OCI-LY3 (cell line): Measurements from ENCODE around the gene SMPDL3A.
A peak's percentile ranks its signal among the peaks of the same experiment; 100 is the strongest.

Experiments used
- H2AFZ ChIP-seq: fragments of 200-600, 300-600 bp; shearing (Covaris generic); 2 replicates; pipeline ENCODE4 v1.6.0; 2014; ENCODE audit warnings: antibody characterized with exemption, low read depth, low read length
- H3K27ac ChIP-seq: fragments of 200-600, 300-600 bp; sonication (generic); 2 replicates; pipeline ENCODE4 v1.5.1; 2014; ENCODE audit warnings: mild to moderate bottlenecking, low read length, moderate library complexity, mixed read lengths
- H3K27me3 ChIP-seq: fragments of 200-600, 300-600 bp; sonication (generic); 2 replicates; pipeline ENCODE4 v1.6.1; 2014; ENCODE audit warnings: low read depth, low read length, mixed read lengths
- H3K36me3 ChIP-seq: fragments of 200-600, 300-600 bp; sonication (generic); replicated peaks from 2 replicates; pipeline ENCODE3; 2014; ENCODE audit warnings: low read depth, low read length, mixed read lengths
- H3K4me1 ChIP-seq: fragments of 300-600, 200-600 bp; sonication (generic); 2 replicates; pipeline ENCODE4 v1.6.1; 2014; ENCODE audit warnings: low read length, mixed read lengths
- H3K4me2 ChIP-seq: fragments of 200-600, 300-600 bp; sonication (generic); 2 replicates; pipeline ENCODE4 v1.6.1; 2014; ENCODE audit warnings: low read length, mixed read lengths
- H3K4me3 ChIP-seq: fragments of 300-600, 200-600 bp; sonication (generic); 2 replicates; pipeline ENCODE4 v1.5.1; 2014; ENCODE audit warnings: antibody characterized with exemption, mild to moderate bottlenecking, low read length, moderate library complexity
- H3K79me2 ChIP-seq: fragments of 300-600, 200-600 bp; shearing (Covaris generic); 2 replicates; pipeline ENCODE4 v1.6.1; 2014; ENCODE audit warnings: mild to moderate bottlenecking, low read length, mixed read lengths
- H3K9ac ChIP-seq: fragments of 300-600, 200-600 bp; shearing (Covaris generic); 2 replicates; pipeline ENCODE4 v1.6.0; 2014; ENCODE audit warnings: mild to moderate bottlenecking, low read length, moderate library complexity
- H3K9me3 ChIP-seq: fragments of 200-600, 300-600 bp; shearing (Covaris generic); 2 replicates; pipeline ENCODE4 v1.6.1; 2014; ENCODE audit warnings: low read length, mixed read lengths; ENCODE audit not compliant: insufficient read depth
- H4K20me1 ChIP-seq: fragments of 200-600, 300-600 bp; sonication (generic); 2 replicates; pipeline ENCODE4 v1.6.1; 2016; ENCODE audit warnings: low read length, mixed read lengths; ENCODE audit not compliant: insufficient read depth
- EZH2phosphoT487 ChIP-seq: fragments of 200-600 bp; shearing (Covaris generic); IDR thresholded peaks from 2 replicates; pipeline ENCODE4 v1.6.1; 2018; ENCODE audit warnings: antibody characterized with exemption, mixed run types, low read depth
- TF ChIP-seq, protein P1 (sequence below): fragments of 200-600, 300-600 bp; sonication (generic); IDR thresholded peaks from 2 replicates; pipeline ENCODE4 v1.5.1; 2014; ENCODE audit warnings: antibody characterized with exemption, low read length, low read depth

Gene SMPDL3A

DNA sequence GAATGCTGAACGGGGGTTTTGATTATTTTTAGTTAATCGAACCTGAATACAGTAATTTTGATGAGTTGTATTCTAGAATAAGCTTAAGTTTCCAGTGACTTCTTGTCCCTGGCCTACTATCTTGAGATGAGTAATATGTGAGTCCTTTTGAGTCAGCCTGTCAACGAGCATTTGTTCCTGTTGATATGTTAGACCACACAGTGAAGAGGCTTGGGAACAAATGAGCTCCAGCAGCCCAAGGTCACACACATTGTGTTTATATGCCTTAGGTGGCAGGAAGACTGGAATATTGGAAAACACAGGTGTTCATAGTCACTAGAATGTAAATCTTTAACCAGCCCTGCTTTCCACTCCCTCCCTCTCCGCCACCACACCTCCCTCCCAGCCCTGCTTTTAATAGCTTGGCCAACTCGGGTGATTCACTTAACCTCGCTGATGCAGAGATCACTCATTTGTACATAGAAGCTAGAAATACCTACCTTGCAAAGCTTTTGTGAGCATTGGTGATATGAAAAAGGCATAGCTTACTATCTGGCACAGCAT, 9.1 kb downstream of the SMPDL3A start:
- Histone ChIP-seq H3K27me3 (no peaks in the 10 kb centered on the region), H3K36me3 (no peaks in the 10 kb centered on the region), H3K27ac (no peak overlapping the region), H3K4me2 (peak overlapping the region; percentile 14; the same call in 1 of the 2 replicates), H3K9ac (no peak overlapping the region), H4K20me1 (no peaks in the 10 kb centered on the region), H3K4me1 (peaks cover 8% of the 10 kb centered on the region; the same call in 1 of the 2 replicates), H3K4me3 (no peak overlapping the region), H3K9me3 (no peaks in the 10 kb centered on the region), H2AFZ (no peak overlapping the region), H3K79me2 (no peaks in the 10 kb centered on the region)
- TF ChIP-seq EZH2phosphoT487 = no peak
- TF ChIP-seq, protein P1, sequence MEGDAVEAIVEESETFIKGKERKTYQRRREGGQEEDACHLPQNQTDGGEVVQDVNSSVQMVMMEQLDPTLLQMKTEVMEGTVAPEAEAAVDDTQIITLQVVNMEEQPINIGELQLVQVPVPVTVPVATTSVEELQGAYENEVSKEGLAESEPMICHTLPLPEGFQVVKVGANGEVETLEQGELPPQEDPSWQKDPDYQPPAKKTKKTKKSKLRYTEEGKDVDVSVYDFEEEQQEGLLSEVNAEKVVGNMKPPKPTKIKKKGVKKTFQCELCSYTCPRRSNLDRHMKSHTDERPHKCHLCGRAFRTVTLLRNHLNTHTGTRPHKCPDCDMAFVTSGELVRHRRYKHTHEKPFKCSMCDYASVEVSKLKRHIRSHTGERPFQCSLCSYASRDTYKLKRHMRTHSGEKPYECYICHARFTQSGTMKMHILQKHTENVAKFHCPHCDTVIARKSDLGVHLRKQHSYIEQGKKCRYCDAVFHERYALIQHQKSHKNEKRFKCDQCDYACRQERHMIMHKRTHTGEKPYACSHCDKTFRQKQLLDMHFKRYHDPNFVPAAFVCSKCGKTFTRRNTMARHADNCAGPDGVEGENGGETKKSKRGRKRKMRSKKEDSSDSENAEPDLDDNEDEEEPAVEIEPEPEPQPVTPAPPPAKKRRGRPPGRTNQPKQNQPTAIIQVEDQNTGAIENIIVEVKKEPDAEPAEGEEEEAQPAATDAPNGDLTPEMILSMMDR = no peak

DNA sequence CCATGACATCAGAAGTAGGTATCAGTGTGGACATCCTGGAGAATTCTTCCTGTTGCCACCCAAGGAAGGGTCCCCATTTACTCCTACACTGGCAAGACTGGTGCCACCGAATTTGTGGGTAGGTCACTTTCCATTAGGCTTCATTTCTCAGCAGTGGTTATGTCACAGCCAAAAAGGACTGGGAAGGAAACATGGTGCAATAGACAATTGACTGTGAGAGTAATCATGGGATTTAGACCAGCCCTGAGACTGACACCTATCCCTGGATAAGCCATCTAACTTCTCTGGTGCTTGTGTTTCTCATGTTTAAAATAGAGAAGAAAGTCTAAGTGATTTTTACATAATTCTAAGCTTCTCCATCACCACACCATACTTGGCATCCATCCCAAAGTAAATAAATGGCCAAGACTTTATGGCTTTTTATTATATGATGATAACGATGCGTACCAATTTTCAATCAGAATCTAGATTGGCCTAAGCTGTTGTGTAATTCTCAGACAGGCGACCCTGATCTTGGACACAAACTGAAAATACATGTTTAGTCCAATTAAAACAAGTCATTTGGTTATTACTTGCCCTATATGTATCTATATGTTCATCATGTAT, 10.2 kb downstream of the SMPDL3A start:
- H4K20me1 ChIP-seq = no peaks in the 10 kb centered on the region
- no peaks in the 10 kb centered on the region for H3K36me3 ChIP-seq
- no peaks in the 10 kb centered on the region for H3K79me2 ChIP-seq
- H2AFZ ChIP-seq = no peak overlapping the region
- no peak overlapping the region for H3K27ac ChIP-seq
- H3K4me3 ChIP-seq = no peak overlapping the region
- no peak overlapping the region for H3K4me2 ChIP-seq
- H3K4me1 ChIP-seq = peaks cover 8% of the 10 kb centered on the region; the same call in 1 of the 2 replicates
- no peaks in the 10 kb centered on the region for H3K9me3 ChIP-seq
- TF ChIP-seq, protein P1 = no peak
- TF ChIP-seq EZH2phosphoT487 = no peak
- no peaks in the 10 kb centered on the region for H3K27me3 ChIP-seq
- no peak overlapping the region for H3K9ac ChIP-seq

DNA sequence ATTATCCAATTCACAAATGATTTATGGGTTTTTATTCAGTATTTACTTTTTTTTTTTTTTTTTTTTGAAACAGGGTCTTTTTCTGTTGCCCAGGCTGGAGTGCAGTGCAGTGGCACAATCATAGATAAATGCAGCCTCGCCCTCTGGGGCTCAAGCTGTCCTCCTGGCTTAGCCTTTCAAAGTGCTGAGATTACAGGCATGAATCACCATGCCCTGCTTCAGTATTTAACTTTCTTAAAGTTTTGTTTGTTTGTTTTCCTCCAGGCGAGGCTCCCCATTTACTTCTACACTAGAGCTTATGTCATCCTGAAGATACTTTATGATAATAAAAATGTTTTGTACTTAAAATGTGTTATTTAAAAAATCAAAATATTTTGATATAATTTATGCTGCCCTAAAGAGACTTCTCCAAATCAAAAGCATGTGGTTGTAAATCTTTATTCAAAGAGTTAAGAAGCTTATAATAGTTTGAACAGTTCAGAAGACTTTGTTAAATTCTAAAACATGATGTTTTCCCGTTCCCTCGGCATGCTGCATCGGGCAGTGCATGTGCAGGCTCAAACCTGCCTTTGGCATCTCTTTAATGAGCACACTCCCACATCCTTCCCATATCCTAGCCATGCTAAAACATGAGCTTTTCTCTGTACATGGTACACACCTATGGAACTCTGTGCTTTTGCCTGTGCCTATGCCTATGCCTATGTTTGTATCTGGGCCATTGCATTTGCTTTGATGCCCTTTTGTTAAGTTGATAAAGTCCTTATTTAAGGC, 11.0 kb downstream of the SMPDL3A start:
- H3K9ac ChIP-seq = no peak overlapping the region
- no peaks in the 10 kb centered on the region for H4K20me1 ChIP-seq
- H3K9me3 ChIP-seq = no peaks in the 10 kb centered on the region
- no peak overlapping the region for H3K4me2 ChIP-seq
- peaks cover 8% of the 10 kb centered on the region; the same call in 1 of the 2 replicates for H3K4me1 ChIP-seq
- no peaks in the 10 kb centered on the region for H3K27me3 ChIP-seq
- no peak overlapping the region for H3K27ac ChIP-seq
- H3K79me2 ChIP-seq = no peaks in the 10 kb centered on the region
- no peak overlapping the region for H2AFZ ChIP-seq
- no peaks in the 10 kb centered on the region for H3K36me3 ChIP-seq
- no peak overlapping the region for H3K4me3 ChIP-seq
- TF ChIP-seq, protein P1 = no peak
- TF ChIP-seq EZH2phosphoT487 = no peak

DNA sequence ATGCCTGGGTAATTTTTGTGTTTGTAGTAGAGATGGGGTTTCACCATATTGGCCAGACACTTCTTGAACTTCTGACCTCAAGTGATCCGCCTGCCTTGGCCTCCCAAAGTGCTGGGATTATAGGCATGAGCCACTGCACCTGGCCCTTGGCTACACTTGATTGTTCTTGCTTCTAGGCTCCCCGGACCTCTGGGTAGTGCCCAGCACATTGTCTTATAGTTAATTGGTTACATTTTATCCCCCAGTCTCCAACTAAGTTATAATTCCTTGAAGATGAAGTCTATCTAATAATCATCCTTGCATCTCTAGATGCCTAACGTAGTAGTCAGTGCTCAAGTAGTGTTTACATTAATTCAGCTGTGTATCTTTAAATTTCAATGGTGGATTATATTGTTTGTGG, 11.8 kb downstream of the SMPDL3A start:
- Histone ChIP-seq H4K20me1 (no peaks in the 10 kb centered on the region), H3K9ac (no peak overlapping the region), H3K27me3 (no peaks in the 10 kb centered on the region), H3K4me1 (peaks cover 8% of the 10 kb centered on the region; the same call in 1 of the 2 replicates), H3K4me2 (no peak overlapping the region), H2AFZ (no peak overlapping the region), H3K36me3 (no peaks in the 10 kb centered on the region), H3K9me3 (no peaks in the 10 kb centered on the region), H3K4me3 (no peak overlapping the region), H3K27ac (no peak overlapping the region), H3K79me2 (no peaks in the 10 kb centered on the region)
- no peak for TF ChIP-seq EZH2phosphoT487
- TF ChIP-seq, protein P1 = no peak
